Measurements from ENCODE around the gene RHBDD2. TPM values are rescaled to one million over a fixed set of nuclear protein-coding genes. Genes with fewer than 3 reads are reported as not detected.
"Not testable (repeated sequence)": the region's sequence is repeated elsewhere in the genome, so short reads cannot be mapped to it uniquely, and the experiment has no call there.

RHBDD2 gene
- 26.4 and 33.4 TPM in 2 replicates for polyA plus RNA-seq (2014; cell fraction: cytosol; rRNA removed)
- polyA plus RNA-seq (2014; cell fraction: nucleus; rRNA removed), result 13.4 and 13.8 TPM in 2 replicates

DNA sequence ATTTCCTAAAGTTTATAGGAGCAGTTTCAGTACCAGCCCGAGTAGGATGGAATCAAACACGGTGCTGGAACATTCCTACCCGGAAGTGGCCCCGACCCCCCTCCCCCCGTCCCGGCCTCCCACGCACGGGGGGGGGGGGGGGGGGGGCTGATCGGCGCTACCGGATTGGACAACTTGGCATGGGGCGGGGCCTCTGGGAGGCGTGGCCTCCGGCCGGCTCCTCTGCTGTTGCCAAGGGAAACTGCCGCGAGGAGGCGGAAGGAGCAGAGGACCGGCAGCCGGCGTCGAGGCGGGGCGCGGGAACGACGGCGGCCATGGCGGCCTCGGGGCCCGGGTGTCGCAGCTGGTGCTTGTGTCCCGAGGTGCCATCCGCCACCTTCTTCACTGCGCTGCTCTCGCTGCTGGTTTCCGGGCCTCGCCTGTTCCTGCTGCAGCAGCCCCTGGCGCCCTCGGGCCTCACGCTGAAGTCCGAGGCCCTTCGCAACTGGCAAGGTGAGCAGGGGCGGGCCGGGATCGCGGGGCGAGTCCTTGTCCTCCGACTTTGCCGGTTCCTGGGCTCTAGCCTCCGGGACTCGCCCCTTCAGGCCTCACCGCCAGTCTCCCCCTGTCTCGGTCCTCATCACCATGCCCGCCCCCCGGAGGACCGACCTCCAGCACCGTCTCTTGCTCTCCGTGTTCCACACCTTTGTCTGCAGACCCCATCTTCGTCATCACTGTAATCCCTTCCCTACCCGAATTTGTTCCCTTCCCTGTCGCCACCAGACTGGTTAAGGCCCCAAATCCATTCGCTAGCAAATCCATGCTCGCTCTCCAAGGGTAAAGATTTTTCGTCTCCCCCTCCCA is at the start of gene RHBDD2:
TSS of gene RHBDD2 (plus strand) at position 266 of the 843 bp plus-strand sequence. CDS start at position 315, 49 bp downstream.
- peak; percentile 93 for DNase-seq (ENCODE audit: low spot score)

DNA sequence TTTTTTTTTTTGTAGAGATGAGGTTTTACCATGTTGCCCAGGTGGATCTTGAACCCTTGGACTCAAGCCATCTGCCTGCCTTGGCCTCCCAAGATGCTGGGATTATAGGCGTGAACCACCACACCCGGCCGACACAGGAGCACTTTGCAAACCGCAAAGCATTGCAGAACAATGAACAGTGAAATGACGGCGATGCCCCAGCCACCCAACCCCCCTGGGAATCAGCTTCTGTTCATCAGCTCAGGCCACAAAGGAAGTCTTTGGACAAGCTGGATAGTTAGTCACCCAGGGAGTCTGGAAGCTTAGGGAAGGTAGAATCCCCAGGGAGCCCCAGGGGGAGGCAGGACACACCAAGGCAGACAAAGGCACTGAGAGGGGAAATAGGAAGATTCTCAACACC is 49.2 kb upstream of the RHBDD2 start:
- not testable (repeated sequence) for DNase-seq (ENCODE audit: low spot score)

DNA sequence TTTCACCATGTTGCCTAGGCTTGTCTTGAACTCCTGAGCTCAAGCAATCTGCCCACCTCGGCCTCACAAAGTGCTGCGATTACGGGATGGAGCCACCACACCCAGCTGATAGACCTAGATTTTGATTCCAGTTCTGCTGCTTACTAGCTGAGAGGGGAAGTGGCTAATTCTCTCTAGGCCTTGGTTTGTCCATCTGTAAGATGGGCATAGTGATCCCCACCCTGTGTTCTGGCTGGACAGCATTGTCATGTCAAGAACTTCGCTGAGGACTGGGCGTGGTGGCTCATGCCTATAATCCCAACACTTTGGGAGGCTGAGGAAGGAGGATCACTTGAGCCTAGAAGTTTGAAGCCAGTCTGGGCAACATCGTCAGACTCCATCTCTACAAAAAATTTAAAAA is 47.9 kb upstream of the RHBDD2 start:
- no peak for DNase-seq (ENCODE audit: low spot score)

DNA sequence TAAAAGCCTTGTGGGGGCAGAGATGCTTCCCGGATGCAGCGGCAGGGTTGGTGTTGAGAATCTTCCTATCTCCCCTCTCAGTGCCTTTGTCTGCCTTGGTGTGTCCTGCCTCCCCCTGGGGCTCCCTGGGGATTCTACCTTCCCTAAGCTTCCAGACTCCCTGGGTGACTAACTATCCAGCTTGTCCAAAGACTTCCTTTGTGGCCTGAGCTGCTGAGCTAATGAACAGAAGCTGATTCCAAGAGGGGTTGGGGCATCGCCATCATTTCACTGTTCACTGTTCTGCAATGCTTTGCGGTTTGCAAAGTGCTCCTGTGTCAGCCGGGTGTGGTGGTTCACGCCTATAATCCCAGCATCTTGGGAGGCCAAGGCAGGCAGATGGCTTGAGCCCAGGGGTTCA is 45.2 kb upstream of the RHBDD2 start:
- not testable (repeated sequence) for DNase-seq (ENCODE audit: low spot score)

DNA sequence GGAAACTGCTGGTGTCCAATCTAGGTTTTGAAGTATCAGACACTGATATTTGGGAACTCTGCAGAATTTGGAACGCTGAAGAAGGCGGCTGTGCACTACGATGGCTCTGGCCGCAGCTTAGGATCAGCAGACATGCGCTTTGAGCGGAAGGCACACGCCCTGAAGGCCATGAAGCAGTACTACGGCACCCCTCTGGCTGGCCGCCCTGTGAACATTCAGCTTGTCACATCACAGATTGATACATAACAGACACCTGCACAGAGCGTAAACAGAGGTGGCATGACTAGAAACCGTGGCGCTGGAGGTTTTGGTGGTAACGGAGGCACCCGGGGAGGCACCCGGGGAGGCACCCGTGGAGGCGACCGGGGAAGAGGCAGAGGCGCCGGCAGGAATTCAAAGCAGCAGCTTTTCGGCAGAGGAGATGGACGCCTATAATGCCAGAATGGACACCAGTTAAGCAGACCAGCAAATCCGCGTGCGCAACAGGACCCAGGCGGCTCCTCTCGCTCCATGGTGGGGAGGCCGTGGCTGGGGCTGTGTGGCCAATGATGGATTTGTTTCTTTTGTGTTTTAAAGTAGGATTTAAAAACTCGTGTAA is 43.0 kb upstream of the RHBDD2 start:
- DNase-seq (ENCODE audit: low spot score), result peak; percentile 76

DNA sequence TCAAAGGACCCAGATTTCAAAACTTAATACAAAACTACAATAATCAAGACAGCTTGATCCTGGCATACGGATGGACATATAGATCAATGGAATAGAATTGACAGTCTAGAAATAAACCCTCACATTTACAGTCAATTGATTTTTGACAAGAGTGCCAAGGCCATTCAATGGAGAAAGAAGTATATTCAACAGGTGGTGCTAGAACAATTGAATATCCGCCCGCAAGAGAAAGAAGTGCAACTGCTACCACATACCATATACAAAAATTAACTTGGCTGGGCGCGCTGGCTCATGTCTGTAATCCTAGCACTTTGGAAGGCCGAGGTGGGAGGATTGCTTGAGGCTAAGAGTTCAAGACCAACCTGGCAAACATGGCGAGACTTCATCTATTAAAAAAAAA is 42.0 kb upstream of the RHBDD2 start:
- no peak for DNase-seq (ENCODE audit: low spot score)

DNA sequence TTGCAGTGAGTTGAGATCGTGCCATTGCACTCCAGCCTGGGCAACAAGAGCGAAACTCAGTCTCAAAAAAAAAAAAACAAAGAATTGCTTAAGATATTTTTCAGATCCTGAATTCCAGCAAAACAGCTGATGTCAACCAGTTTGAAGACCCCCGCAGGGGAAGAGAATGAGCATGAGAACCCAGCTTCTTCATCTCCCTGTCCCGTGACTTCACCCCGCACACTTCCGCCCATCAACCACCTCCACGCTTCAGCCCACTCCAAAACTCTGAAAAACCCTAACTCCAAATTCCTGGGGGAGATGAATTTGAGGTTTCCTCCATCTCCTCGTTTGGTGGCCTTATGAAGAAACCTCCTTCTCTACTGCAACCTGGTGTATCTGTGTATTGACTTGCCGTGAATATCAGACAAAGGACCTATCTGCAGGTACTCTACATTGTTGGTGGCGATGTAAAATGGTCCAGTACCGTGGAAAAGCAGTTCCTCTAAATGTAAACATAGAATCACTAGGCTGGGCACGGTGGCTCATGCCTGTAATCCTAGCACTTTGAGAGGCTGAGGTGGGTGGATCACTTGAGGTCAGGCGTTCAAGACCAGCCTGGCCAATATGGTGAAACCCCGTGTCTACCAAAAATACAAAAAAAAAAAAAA is 40.4 kb upstream of the RHBDD2 start:
- not testable (repeated sequence) for DNase-seq (ENCODE audit: low spot score)

DNA sequence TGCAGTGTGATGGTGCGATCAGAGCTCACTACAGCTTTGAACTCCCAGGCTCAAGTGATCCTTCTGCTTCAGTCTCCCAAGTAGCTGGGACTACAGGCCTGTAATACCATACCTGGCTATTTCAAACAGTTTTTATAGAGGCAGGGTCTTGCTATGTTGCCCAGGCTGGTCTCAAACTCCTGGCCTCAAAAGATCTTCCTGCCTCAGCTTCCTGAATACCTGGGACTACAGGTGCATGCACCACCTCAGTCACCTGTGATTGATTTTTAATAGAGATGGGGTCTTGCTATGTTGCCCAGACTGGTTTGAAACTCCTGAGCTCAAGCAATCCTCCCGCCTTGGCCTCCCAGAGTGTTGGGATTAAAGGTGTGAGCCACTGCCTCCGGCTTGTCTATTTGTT is 38.8 kb upstream of the RHBDD2 start:
- no peak for DNase-seq (ENCODE audit: low spot score)

DNA sequence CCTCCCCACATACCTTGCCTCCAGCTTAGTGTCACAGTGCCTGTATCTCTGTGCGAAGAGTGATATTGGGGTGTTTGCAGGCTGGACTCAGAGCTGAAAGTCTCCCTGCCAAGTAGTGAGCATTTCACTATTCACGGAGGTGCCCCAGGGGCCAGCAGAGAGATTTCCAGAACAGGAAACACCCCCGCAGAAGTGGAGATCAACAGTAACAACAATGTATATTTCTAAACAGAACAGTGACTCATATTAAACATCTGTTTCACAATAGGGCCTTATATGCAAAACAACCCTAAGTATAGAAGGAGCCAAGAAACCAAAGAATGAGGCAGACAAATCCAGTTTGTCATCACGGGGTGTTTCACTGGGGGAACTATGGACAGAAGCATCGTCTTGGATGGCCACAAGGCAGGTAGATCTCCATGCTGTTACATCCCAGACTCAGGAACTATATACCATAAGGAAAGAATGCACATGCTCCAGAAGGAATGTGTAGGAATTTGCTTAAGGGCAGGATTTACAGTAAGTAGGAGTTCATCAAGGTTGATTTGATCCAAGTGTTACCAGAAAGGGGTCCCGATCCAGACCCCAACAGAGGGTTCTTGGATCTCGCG is 35.9 kb upstream of the RHBDD2 start:
- no peak for DNase-seq (ENCODE audit: low spot score)

DNA sequence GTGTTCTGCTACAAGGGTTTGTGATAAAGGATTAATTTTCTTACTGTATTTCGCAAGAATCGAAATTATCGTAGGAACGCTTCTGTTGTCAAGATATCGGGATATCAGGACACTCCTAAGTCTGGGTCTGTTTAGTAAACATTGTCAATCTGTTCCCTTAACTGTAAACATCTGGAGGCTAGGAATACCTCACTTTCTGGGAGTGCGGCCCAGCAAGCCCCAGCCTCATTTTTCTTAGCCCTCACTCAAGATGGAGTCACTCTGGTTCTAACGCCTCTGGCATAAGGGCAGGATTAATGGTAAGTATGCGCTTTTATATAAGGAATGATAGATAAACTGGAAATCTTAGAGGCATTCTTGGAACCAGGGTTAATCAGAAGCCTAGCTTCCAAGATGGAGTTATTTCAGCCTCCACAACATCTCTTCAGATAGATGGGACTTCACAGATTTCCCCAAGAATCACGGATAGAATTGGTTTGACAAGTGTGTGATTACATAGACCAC is 35.2 kb upstream of the RHBDD2 start:
- no peak for DNase-seq (ENCODE audit: low spot score)

DNA sequence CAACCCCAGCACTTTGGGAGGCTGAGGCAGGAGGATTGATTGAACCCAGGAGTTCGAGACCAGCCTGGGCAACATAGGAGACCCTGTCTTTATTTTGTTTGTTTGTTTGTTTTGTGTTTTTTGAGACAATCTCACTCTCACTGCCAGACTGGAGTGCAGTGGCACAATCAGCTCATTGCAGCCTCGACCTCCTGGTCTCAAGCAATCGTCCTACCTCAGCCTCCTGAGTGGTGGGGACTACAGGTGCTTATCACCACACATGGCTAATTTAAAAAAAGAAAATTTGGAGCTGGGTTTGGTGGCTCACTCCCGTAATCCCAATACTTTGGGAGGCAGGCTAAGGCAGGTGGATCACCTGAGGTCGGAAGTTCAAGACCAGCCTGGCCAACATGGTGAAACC is 34.7 kb upstream of the RHBDD2 start:
- DNase-seq (ENCODE audit: low spot score), result no peak

DNA sequence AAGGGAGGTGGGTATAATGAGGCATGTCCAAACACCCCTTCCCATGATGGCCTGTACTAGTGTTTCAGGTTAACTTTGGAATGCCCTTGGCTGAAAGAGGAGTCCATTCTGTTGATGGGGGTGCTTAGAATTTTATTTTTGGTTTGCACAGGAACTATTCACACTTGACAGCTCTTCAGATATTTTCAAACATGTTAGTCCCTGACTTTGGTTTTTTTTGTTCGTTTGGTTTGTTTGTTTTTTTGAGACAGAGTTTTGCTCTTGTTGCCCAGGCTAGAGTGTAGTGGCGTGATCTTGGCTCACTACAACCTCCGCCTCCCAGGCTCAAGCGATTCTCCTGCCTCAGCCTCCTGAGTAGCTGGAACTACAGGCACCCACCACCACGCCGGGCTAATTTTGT is 33.7 kb upstream of the RHBDD2 start:
- not testable (repeated sequence) for DNase-seq (ENCODE audit: low spot score)

DNA sequence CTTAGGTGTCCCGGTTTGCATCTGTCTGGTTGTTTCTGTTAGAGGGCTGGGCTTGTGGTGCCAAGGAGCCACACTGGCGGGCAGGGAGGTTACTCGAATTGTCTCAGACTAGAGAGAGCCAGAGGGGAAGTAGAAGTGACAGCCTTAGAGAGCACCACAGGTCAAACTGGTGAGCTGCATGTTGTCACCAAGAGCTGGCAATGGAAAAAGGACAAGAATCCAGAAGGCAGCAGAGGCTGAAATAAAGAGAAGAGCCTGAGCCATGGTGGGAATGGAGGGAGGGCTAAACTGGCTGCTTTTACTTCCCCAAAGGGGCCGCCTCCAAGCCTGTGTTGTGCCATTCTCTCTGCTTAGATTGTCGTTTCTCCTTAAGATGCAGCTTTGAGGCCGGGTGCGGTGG is 31.1 kb upstream of the RHBDD2 start:
- no peak for DNase-seq (ENCODE audit: low spot score)

DNA sequence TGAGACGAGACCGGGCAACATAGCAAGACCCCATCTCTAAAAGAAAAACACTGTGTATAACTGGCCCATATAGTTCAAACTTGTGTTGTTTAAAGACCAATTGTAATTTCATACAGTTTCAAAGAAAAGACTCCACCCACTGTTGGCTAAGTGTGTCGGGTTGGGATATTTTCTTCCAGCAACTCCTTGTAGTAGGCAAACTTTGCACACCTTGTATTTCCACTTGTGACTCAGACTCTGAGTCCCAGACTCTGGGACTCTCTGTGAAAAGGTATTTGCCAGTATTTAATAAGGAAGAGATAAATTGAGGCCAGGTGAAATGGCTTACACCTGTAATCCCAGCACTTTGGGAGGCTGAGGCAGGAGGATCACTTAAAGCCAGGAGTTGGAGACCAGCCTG is 29.3 kb upstream of the RHBDD2 start:
- no peak for DNase-seq (ENCODE audit: low spot score)

DNA sequence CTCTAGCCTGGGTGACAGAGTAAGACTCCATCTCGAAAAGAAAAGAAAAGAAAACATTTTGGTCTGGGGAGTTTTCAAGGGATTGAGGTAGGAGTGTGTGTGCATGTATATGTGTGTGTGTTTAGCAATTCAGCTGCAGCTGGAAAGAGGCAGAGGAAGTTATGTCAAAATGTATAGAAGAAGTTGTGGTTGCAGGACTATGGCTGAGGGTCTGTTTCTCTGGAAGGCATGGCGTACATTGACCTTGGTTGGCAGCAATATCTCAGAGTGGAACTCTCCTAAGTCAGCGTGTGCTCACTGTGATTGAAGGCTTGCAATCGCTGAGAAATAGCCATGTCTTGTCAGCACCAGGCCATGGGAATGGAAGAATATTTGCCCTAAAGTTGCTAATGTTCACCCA is 28.6 kb upstream of the RHBDD2 start:
- DNase-seq (ENCODE audit: low spot score), result no peak

DNA sequence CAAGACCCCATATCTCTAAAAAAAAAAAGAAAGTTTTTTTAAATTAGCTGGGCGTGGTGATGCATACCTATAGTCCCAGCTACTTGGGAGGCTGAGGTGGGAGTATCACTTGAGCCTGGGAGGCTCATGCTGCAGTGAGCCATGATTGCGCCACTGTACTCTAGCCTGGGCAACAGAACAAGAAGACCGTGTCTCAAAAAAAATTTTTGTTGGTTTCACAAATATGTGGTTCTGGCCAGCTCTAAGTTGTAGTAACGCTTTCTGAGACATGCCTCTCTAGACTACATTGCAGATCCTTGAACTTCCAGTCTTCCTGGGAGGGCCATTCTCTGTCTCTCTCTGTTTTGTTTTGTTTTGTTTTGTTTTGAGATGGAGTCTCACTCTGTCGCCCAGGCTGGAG is 24.6 kb upstream of the RHBDD2 start:
- DNase-seq (ENCODE audit: low spot score), result no peak

DNA sequence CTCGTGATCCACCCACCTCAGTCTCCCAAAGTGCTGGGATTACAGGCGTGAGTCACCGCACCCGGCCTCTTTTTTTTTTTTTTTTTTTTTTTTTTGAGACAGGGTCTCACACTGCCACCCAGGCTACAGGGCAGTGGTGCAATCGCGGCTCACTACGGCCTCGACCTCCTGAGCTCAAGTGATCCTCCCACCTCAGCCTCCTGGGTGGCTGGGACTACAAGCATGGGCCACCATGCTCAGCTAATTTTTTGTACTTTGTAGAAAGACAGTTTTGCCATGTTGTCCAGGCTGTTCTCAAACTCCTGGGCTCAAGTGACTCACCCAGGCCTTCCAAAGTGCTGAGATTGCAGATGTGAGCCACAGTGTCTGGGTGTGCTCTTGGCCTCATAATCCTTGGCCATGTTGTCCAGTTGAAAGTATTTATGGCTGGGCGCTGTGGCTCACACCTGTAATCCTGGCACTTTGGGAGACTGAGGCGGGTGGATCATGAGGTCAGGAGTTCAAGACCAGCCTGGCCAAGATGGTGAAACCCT is 24.0 kb upstream of the RHBDD2 start:
- DNase-seq (ENCODE audit: low spot score), result not testable (repeated sequence)

DNA sequence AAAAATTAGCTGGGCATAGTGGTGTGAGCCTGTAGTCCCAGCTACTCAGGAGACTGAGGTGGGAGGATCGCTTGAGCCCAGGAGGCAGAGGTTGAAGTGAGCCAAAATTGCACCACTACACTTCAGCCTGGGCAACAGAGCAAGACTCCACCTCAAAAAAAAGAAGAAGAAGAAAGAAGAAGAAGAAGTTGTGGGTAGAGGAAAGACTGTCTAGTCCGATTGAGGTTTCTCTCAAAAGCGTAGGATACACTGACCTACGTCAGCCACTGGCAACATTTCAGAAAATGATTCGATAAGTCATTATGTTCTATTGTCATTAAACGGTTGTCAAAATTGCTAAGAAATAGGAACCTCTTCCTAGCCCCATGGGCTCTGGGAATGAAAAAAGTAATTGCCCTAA is 22.3 kb upstream of the RHBDD2 start:
- DNase-seq (ENCODE audit: low spot score), result no peak

DNA sequence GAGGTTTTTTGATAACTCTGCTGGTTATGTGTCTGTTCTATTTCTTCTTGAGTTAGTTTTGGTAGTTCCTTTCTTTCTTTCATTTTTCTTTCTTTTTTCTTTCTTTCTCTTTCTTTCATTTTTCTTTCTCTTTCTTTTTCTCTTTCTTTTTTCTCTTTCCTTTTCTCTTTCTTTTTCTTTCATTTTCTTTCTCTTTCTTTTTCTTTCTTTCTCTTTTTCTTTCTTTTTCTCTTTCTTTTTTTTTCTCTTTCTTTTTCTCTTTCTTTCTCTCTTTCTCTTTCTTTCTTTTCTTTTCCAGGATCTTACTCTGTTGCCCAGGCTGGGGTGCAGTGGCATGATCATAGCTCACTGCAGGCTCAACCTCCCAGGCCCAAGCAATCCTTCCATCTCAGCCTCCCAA is 20.4 kb upstream of the RHBDD2 start:
- no peak for DNase-seq (ENCODE audit: low spot score)

DNA sequence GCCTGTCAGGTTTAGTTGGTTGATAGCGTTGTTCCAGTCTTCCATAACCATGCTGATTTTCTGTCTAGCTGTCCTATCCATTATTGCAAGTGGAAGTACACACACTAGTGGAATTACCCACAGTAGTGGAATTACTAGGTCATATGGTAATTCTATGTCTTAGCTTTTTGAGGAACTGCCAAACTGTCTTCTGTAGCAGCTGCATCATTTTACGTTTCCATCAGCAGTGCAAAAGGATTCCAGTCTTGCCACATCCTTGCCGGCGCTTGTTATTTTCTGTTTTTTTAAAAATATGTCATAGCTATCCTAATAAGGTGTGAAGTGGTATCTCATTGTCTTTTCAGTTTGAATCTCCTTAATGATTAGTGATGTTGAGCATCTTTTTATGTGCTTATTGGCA is 17.2 kb upstream of the RHBDD2 start:
- no peak for DNase-seq (ENCODE audit: low spot score)

DNA sequence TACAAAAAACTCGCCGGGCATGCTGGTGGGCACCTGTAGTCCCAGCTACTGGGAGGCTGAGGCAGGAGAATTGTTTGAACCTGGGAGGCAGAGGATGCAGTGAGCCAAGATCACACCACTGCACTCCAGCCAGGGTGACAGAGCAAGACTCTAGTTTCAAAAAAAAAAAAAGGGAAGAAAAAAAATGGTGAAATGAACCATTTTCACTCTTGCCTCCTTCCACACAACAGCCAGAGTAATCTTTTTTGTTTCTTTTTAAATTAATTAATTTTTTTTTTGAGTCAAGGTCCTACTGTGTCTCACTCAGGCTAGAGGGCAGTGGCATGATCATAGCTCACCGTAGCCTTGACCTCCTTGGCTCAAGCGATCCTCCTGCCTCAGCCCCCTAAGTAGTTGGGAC is 14.6 kb upstream of the RHBDD2 start:
- DNase-seq (ENCODE audit: low spot score), result not testable (repeated sequence)

DNA sequence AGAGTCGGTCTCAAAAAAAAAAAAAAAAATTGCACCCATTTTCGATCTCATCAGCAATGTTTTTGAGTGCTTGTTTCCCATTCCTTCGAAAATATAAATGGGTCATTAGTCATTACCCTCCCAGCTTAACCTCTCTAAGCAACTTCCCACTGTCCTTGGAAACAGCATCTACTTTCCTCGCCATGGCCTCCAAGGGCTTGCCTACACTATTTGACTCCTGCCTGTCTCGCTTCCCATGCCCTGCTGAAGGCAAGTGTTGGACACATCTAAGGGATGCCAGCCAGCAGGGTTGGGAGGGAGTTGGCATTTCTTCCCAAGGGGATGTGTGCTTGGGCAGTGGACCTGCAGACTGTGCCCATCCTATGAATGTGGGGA is 12.7 kb upstream of the RHBDD2 start:
- no peak for DNase-seq (ENCODE audit: low spot score)
